B cell (primary cell): ENCODE results near the gene ATP8B3.

Experiments used
- CTCF ChIP-seq: fragments of 200-600 bp; IDR thresholded peaks from one replicate; pipeline ENCODE4 v1.8.0; 2022; ENCODE audit warnings: antibody characterized with exemption, mild to moderate bottlenecking
- EZH2 ChIP-seq: IDR thresholded peaks from 2 replicates; pipeline ENCODE4 v1.6.1; 2012; ENCODE audit warnings: borderline replicate concordance, low read depth, mild to moderate bottlenecking, moderate library complexity, low read length; ENCODE audit not compliant: insufficient read depth, poor library complexity, severe bottlenecking

DNA sequence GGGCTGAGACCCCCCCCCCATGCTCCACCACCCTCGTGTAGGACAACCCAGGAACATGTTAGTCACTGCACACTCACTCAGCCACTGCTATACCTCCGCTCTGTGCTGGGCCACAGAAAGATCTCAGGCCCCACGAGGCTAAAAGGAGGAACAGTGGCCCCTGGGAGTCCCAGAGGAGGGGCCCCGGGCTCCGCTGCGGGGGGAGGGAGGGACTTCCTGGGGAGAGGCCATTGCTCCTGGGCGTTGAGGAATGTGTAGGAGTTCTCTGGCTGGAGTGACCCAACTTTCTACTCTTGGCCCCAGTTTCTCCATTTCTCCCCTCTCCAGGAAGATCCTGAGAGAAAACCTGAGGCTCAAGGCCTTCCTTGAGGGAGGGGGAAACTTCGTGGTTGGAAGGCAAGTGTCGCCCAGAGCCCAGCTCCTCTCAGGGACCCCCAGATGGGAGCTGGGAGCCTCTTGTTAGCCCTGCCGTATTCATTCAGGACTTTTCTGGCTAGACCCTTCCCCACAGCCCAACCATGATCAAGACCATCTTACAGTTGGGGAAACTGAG, 45.2 kb downstream of the ATP8B3 start:
- TF ChIP-seq CTCF (no peak), EZH2 (no peak)
